GM18858 (cell line): ENCODE data around the gene WDSUB1.

ENCODE experiments used
- ATAC-seq: cut with Tn5 transposase; IDR thresholded peaks from one replicate; pipeline ENCODE4 v1.9.1; 2021; ENCODE audit not compliant: unreplicated experiment

Gene WDSUB1

DNA sequence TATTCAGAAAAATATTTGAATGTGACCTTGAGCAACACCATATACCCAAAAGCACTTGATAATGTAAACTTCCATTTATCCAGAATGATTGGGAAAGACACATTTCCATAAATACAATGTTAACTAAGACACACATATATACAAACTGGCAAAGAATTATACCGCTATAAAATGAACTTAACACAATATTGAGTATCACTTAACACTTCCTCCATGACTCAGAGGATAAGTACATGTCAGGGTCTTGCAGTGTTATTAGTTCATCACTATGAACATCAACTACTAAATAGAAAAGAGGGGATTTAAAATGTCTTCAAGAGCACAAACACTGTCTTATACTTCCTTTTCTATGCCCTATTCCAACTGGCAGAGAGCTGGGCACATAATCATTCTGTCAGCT lies 18.6 kb downstream of the WDSUB1 start:
- ATAC-seq: no peak

DNA sequence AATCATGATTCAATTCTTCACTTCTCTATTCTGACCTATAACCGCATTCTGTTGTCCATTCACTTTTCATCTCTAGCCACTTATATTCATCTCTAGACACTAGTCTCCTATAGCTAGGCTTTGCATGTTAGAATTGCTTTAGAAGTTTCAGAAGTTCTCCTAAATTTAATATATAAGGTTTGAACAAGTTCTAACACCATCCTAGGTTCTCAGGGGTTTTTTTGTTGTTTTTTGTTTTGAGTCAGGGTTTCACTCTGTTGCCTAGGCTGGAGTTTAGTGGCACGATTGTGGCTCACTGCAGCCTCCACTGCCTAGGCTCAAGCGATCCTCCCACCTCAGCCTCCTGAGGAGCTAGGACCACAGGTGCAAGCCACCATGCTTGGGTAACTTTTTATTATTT lies 19.9 kb downstream of the WDSUB1 start:
- no peak for ATAC-seq

DNA sequence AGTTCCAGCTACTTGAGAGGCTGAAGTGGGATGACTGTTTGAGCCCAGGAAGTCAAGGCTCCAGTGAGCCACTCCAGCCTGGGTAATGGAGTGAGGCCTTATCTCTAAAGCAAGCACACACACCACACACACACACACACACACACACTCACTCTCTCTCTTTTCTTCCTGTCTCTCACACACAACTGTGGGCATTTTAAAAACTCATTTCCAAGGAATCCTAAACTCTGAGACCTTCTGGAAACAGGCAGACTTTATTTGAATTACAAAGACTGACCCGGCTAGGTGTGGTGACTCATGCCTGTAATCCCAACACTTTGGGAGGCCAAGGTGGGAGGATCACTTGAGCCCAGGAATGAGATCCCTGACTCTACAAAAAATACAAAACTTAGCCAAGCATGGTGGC lies 21.3 kb downstream of the WDSUB1 start:
- no peak for ATAC-seq

DNA sequence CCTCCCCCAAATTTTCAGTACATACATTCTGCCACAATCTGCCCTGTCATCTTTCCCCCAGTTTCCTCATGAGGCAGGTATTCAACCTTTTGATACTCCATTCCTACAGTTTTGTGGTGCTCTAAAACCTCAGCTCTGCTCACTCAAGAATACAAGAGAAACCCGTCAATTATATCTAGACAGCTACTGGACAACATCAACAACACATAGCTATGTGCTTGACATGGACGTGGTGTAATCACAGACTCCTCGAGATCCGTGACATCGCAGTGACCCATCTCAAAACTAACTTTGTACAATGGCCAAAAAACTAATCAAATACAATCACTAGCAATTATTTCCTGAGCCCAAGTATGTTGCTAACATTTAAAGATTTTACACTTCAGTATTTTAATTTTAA lies 23.6 kb downstream of the WDSUB1 start:
- ATAC-seq: no peak

DNA sequence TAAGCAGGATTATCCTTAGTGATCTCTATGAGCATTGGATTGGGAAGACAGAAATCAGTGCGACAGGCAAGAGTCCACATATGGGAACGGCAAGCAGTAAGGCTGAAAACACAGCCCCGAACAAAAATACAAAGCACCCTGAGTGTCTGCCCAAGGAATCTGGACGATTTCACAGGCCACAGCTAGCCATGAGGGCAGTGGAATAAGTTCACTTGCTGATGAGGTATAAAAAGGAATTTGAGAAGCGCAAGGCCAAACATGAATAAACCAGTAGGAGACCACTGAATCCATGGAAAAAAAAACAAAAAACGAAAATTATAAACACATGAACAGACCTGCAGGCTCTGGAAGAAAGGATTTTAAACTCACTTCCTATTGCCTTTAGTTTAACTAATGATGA lies 24.3 kb downstream of the WDSUB1 start:
- ATAC-seq: no peak

DNA sequence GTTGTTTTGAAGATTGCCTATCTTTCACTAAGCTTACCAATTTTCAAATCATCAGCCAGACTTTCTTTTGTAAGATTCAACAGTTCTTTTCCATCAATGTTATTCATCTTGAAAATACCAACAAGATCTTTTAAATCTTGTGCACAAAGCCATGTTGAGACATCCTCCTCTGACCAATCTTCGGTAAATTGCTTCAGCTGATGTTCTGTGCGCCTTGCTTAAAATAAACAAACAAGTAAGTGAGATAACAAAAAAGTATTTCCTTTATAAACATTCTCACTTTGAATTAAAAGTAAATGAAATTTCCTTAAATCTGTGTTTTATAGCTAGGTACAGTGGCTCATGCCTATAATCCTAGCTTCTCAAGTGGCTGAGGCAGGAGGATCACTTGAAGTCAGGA lies 30.3 kb downstream of the WDSUB1 start:
- ATAC-seq: no peak

DNA sequence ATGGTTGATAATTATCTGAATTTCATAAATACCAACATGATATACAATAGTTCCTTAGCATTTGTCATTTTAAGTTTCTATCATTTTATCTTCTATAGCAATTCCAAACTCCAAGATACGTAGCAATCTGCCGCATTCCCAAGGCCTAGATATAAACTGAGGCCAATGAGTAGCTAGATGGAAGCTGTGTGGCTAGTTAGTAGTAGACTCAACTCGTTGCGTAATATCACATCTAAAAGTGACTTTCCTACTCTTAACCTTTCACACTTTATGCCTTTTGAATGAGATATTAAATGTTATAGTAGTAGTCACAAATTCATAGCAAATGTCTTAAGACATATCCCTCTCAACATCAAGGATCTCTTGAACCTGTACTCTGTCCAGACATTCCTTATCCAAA lies 33.6 kb downstream of the WDSUB1 start:
- ATAC-seq: no peak

DNA sequence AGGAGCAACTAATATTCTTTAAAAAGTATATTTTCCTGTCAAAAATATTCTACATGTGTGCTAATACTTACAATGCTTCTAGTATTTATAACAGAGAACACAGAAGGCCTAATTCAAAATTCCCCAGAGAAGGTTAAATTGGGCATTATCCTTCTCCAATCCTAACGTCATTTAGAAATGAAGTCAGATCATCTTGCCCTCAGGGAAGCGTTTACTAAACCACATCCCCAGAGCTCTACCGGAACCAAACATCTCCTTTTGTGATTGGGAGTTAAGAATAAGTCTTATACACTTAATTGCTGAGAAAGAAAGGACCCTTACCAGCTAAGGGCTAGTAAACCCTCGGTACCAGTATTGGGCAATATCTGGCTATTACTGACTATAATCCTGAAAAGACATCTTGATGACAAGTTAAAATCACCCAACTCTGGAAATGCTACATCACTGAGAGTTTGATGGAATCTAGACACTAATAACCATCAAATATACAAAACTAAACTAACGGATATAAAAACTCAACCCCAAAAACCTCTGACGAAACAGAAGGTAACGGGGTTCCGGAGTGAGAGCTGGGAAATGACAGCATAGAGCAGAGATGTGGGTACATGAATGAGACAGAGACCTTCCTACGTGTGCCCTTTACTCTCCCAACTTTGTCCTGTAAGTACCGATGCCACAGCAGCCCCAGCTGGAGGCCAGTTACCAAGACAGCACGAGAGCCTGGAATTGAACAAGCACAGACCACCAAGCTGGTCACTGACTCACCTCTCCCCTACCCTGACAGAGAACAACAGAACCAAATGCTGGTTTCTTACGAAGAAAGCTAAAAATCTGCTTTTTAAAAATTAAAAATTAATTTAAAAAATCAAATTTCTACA lies 35.0 kb downstream of the WDSUB1 start:
- no peak for ATAC-seq

DNA sequence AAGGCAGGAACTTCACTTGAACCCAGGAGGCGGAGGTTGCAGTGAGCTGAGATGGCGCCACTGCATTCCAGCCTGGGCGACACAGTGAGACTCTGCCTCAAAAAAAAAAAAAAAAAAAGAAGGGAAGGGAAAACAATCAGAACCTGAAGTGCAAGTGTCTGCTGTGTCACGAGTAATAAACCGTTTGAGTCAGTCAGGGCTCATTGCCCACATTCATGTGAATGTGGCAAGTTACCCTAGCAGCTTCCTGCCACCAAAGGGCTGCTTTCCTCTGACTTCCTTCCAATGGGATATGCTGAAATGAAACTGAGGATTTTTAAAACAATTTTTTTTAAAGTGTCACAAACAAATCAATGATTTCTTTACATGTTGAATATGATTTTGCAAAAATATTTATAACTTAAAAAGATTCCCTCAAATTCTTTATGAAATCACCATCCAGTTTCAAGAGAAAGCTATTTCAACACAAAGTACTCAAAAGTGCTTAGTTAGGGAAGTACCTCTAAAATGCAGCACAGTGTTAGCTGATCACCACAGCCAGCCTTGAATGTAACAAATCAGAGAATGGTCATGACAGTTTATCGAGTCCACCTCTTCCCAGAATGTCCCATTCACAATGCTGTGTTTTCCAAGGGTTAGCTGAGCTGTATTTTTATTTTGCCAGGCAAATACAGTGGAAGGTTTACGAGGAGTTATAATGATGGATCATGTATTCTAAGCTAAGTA lies 36.4 kb downstream of the WDSUB1 start:
- ATAC-seq: peak; percentile 50

DNA sequence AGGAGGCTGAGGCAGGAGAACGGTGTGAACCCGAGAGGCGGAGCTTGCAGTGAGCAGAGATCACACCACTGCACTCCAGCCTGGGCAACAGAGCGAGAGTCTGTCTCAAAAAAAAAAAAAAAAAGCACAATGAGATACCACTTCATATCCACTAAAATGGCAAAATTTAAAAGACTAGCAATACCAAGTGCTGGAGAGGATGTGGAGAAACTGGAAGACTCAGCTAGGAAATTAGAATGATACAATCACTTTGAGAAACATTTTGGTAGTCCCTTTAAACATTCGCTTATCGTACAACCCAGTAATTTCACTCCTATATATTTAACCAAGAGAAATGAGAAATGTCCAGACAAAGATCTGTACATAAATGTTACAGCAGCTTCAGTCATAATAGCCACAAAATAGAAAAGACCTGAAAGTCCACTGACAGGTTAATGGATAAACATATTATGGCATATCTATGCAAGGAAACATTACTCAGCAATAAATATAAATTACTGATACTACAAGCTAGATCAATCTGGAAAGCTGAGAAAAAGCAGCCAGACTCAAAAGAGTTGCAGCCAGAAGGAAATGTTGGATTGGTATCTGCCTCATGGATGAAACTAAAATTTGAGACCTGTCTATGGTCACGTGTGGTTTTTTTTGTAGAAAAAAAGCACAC lies 40.0 kb downstream of the WDSUB1 start:
- ATAC-seq: no peak

DNA sequence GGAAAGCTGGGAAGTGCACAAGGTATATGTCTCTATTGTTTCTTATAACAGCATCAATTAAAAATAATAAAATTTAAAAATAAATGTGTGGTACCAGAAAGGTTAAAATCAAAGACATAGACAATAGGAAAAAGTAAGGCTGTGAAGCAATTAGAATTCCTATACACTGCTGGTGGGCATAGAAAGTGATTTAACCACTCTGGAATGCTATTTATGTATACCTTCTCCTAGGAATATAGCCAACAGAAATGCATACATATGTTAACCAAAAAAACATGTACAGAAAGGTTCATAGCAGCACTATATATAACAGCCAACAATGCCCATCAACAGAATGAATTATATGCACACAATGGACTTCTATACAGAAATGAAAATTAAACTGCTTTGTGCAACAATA lies 43.0 kb downstream of the WDSUB1 start:
- ATAC-seq: no peak

DNA sequence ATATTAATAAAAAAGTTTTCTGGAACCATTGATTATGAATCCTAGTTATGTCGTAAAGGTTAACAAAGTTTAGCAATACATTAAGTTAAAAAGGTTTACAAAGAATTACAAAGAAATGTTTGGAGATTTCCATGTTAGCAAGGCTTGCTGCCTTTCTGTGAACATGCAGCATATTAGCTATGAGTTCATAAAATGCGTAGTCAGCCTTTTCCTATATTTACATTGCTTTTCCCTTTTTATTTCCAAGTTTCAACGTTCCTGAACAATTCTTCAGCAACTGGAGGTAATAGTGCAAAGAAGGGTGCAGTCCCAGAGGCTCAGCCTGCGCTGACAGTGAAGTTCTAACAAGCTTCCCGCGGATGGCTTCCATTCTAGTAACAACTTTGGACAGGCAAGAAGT lies 51.6 kb downstream of the WDSUB1 start:
- no peak for ATAC-seq

DNA sequence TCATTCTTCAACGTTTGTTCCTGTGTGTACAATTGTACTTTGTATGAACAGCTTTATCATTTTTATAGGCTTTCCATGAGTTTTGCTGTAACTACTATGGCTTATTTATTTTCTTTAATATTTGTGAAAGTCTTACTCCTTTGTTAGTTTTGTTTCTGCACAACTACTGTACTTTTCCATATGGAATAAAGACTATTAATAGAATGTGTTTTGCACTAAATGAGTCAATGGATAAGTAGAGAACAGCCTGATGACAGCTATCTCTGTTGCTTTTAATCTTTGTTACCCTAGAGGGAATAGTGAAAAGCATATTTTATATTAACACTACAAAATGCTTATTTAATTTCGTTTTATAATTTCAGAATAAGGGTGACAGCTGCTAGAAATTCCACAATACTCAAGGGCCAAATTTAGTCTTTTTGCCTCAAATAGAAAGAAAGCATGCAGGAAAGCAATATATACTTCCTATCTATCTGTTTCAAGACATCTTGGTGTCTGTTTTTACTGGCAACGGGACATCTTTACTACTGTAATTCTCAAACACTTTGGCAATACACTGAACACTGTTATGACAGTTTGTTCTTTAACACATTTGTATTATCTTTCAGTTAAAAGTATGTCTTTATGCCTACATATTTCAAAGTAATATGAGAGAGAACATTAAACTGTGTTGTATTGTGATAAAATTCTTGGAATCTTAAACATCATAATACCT lies 53.9 kb downstream of the WDSUB1 start:
- no peak for ATAC-seq

DNA sequence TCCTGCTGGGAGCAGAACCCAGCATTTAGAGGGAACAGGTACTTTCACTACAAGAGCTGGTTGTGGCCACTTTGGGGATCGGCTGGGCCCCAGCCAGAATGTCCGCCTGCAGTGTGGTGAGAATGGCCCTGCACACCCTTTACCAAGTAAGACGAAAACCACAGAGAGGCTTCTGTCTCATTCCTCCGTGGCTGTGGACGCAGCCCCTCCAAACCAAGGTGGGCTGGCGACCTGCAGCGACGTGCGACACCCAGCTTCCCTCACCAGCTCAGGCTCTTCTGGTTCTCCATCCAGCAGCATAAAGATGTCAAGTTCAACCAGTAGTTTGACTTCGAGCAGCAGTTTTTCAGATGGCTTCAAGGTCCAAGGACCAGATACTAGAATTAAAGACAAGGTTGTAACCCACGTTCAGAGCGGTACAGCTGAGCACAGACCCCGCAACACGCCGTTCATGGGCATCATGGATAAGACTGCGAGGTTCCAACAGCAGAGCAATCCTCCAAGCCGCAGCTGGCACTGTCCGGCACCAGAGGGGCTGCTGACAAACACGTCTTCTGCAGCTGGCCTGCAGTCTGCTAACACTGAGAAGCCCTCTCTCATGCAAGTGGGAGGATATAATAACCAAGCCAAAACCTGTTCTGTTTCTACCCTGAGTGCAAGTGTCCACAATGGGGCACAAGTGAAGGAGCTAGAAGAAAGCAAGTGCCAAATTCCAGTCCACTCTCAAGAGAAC lies 56.2 kb downstream of the WDSUB1 start:
- ATAC-seq: no peak

DNA sequence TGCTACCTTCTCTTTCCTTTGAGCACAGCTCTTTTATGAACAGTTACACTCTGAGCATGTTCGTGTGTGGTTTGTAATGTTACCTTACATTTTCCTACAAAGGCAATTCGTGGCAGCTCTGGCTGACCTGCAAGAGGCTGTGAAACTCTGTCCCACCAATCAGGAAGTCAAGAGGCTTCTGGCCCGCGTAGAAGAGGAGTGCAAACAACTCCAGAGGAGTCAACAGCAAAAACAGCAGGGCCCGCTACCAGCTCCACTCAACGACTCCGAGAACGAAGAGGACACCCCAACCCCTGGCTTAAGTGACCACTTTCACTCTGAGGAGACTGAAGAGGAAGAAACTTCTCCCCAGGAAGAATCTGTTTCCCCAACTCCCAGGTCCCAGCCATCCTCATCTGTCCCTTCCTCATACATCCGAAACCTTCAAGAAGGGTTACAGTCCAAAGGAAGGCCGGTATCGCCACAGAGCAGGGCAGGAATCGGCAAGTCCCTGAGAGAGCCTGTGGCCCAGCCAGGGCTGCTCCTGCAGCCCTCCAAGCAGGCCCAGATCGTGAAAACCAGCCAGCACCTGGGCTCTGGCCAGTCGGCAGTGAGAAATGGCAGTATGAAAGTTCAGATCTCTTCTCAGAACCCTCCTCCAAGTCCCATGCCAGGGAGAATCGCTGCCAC lies 56.9 kb downstream of the WDSUB1 start:
- ATAC-seq: no peak

DNA sequence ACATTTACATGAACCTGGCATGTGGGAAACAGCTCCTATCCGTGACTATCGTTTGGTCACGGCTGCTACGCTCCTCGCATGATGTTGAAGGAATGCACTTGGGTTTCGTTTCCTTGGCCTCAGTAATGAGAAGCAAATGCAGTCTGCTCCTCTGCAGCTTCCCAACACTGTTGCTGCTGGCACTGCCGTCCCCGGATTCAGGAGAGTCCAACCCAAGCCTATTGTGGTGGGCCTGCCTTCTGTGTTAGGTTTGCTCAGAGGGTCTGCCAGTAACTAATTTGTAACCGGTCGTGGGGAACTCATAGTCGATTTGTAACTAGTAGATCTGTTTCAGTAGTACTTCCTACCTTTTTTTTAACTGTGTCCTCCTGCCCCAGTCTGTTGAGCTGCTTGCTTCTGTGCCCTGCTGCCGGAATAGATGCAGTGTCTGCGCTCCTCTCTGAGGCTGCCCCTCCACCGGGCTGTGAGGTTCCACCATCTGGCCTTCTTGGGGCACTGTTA lies 58.4 kb downstream of the WDSUB1 start:
- ATAC-seq: no peak

DNA sequence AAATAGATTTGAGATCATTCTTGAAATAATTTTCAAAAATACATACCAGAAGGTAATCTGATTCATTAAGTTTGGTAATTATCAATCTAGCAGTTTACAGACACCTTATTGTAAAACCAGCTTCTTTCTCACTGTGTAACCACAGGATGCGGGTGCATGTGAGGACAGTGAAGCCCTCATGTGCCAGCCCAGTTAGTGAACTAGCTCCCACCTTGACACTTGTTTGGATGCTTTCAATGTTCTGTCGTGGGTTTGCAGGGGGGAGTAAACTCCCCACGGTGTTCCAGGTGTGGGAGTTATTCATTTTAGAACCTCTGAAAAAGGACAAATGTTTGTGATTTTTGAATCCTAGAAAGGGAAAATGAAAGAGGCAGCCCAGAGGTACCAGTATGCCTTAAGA lies 59.0 kb downstream of the WDSUB1 start:
- ATAC-seq: no peak

DNA sequence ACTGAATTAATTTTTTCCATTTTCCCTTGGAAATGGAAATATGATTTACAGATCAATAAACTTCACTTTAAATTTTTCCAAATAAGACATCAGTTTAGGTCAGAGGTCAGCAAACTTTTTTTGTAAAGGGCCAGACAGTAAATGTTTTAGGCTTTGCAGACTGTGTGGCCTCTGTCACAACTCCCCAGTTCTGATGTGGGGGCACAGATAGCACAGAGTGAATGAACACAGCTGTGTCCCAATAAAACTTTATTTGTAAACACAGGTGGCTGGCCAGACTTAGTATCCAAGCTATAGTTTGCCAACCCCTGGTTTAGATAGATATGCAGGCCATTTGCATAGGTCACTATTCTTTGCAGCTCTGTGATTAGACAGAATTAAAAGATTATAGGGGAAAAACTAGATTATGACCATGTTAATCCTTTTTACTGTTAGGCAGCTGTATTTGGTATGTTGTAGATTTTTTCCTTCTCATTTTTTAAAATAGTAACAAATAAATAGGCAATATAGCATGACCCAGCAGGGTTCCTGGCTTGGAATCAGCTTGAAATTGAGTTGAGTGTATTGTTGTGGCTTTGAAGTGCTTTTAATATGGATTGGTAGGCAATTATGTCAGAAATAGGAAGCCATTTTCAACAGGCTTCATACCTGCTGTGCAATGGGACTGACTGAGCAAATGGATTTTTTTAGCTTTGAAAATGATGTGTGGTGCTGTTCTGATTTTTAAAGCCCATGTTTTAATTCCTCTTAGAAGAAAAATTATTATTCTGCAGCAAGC lies 59.7 kb downstream of the WDSUB1 start:
- no peak for ATAC-seq

DNA sequence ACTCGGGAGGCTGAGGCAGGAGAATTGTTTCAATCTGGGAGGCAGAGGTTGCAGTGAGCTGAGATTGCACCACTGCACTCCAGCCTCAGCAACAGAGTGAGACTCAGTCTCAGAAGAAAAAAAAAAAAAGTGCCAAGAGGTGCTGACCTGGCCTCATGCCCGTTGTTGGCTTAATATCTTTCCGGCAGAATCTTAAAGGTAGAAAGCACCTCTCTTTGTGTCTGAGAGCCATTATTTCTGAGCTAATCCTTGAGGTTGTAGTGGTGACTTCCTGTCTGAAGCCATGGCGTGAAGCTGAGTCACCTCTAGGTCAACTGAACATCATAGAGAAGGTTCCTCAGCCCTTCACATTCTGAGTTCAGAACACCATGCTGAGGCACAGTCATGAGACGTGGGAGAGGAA lies 60.4 kb downstream of the WDSUB1 start:
- ATAC-seq: no peak
